Suppressor macrophage treated with lipopolysaccharide for 1 hour (primary cell): ENCODE data around the gene ZMYND12.

Source experiments
- DNase-seq, 3 donors: peaks; one replicate each; pipeline ENCODE4 v3.0.0-alpha.2; 2020 to 2022

The ZMYND12 gene

GRCh38 chr1:42386051-42386450 is 69.8 kb downstream of the ZMYND12 start:
- no peak for DNase-seq

GRCh38 chr1:42385283-42385682 is 70.5 kb downstream of the ZMYND12 start:
- DNase-seq = peak in 1 of 3 donors; percentile 4

GRCh38 chr1:42381280-42381673 is 74.5 kb downstream of the ZMYND12 start:
- no peak for DNase-seq

GRCh38 chr1:42380586-42381279 is 75.1 kb downstream of the ZMYND12 start, which contains the start of gene RIMKLA:
Gene RIMKLA (plus strand): TSS chr1:42380792. CDS start chr1:42380935, 143 bp downstream.
- DNase-seq = peak; percentile 41 to 85 (median 69)
